Measurements from ENCODE around the gene GRK5. TPM values are rescaled to one million over a fixed set of nuclear protein-coding genes. Genes with fewer than 3 reads are reported as not detected.

Gene GRK5
- total RNA-seq, 1 donor from 2014 or later, result 43.2 TPM

GRCh38 chr10:119441151-119441821, 233.9 kb downstream of the GRK5 start:
- TF ChIP-seq, protein P1, sequence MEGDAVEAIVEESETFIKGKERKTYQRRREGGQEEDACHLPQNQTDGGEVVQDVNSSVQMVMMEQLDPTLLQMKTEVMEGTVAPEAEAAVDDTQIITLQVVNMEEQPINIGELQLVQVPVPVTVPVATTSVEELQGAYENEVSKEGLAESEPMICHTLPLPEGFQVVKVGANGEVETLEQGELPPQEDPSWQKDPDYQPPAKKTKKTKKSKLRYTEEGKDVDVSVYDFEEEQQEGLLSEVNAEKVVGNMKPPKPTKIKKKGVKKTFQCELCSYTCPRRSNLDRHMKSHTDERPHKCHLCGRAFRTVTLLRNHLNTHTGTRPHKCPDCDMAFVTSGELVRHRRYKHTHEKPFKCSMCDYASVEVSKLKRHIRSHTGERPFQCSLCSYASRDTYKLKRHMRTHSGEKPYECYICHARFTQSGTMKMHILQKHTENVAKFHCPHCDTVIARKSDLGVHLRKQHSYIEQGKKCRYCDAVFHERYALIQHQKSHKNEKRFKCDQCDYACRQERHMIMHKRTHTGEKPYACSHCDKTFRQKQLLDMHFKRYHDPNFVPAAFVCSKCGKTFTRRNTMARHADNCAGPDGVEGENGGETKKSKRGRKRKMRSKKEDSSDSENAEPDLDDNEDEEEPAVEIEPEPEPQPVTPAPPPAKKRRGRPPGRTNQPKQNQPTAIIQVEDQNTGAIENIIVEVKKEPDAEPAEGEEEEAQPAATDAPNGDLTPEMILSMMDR (IDR thresholded peaks at IDR 0.05), result no peak
- H3K27ac Mint-ChIP-seq (ENCODE audit: unreplicated experiment), result peak overlapping the region; percentile 48
- DNase-seq (ENCODE audit: extremely low spot score, unreplicated experiment), result no peak
- no peaks in the 10 kb centered on the region for H3K9me3 Mint-ChIP-seq (ENCODE audit: unreplicated experiment)
- H3K4me1 Mint-ChIP-seq (ENCODE audit: unreplicated experiment), result peaks cover 15% of the 10 kb centered on the region
- H3K27me3 Mint-ChIP-seq (ENCODE audit: unreplicated experiment), result no peaks in the 10 kb centered on the region
- no peak overlapping the region for H3K4me3 Mint-ChIP-seq (ENCODE audit: unreplicated experiment)
- peaks cover 25% of the 10 kb centered on the region for H3K36me3 Mint-ChIP-seq (ENCODE audit: unreplicated experiment)

- H3K27ac Mint-ChIP-seq (ENCODE audit: unreplicated experiment), result no peak overlapping the region
- no peak for DNase-seq (ENCODE audit: extremely low spot score, unreplicated experiment)
- peaks cover 25% of the 10 kb centered on the region for H3K36me3 Mint-ChIP-seq (ENCODE audit: unreplicated experiment)
- no peaks in the 10 kb centered on the region for H3K27me3 Mint-ChIP-seq (ENCODE audit: unreplicated experiment)
- no peaks in the 10 kb centered on the region for H3K9me3 Mint-ChIP-seq (ENCODE audit: unreplicated experiment)
- peaks cover 15% of the 10 kb centered on the region for H3K4me1 Mint-ChIP-seq (ENCODE audit: unreplicated experiment)
- no peak overlapping the region for H3K4me3 Mint-ChIP-seq (ENCODE audit: unreplicated experiment)
- TF ChIP-seq, protein P1 (IDR thresholded peaks at IDR 0.05), result no peak
Measured at GRCh38 chr10:119441921-119442757, 234.8 kb downstream of the GRK5 start.

GRCh38 chr10:119442758-119443060, 235.3 kb downstream of the GRK5 start:
- Mint-ChIP-seq H3K27ac (ENCODE audit: unreplicated experiment) (no peak overlapping the region), H3K4me1 (ENCODE audit: unreplicated experiment) (peaks cover 15% of the 10 kb centered on the region), H3K4me3 (ENCODE audit: unreplicated experiment) (no peak overlapping the region), H3K36me3 (ENCODE audit: unreplicated experiment) (peaks cover 23% of the 10 kb centered on the region), H3K27me3 (ENCODE audit: unreplicated experiment) (no peaks in the 10 kb centered on the region), H3K9me3 (ENCODE audit: unreplicated experiment) (no peaks in the 10 kb centered on the region)
- TF ChIP-seq, protein P1 (IDR thresholded peaks at IDR 0.05), result no peak
- DNase-seq (ENCODE audit: extremely low spot score, unreplicated experiment), result no peak

GRCh38 chr10:119443441-119443840, 236.1 kb downstream of the GRK5 start:
- Mint-ChIP-seq H3K4me1 (ENCODE audit: unreplicated experiment) (peaks cover 15% of the 10 kb centered on the region), H3K27me3 (ENCODE audit: unreplicated experiment) (no peaks in the 10 kb centered on the region), H3K36me3 (ENCODE audit: unreplicated experiment) (peaks cover 17% of the 10 kb centered on the region), H3K4me3 (ENCODE audit: unreplicated experiment) (no peak overlapping the region), H3K27ac (ENCODE audit: unreplicated experiment) (no peak overlapping the region), H3K9me3 (ENCODE audit: unreplicated experiment) (no peaks in the 10 kb centered on the region)
- no peak for DNase-seq (ENCODE audit: extremely low spot score, unreplicated experiment)
- TF ChIP-seq, protein P1 (IDR thresholded peaks at IDR 0.05), result no peak

- no peak overlapping the region for H3K4me3 Mint-ChIP-seq (ENCODE audit: unreplicated experiment)
- no peak overlapping the region for H3K27ac Mint-ChIP-seq (ENCODE audit: unreplicated experiment)
- H3K4me1 Mint-ChIP-seq (ENCODE audit: unreplicated experiment), result peaks cover 19% of the 10 kb centered on the region
- no peaks in the 10 kb centered on the region for H3K27me3 Mint-ChIP-seq (ENCODE audit: unreplicated experiment)
- TF ChIP-seq, protein P1 (IDR thresholded peaks at IDR 0.05), result no peak
- DNase-seq (ENCODE audit: extremely low spot score, unreplicated experiment), result no peak
- H3K36me3 Mint-ChIP-seq (ENCODE audit: unreplicated experiment), result peaks cover 16% of the 10 kb centered on the region
- no peaks in the 10 kb centered on the region for H3K9me3 Mint-ChIP-seq (ENCODE audit: unreplicated experiment)
Measured at GRCh38 chr10:119443970-119444660, 236.7 kb downstream of the GRK5 start.
